HG02981 (cell line): ENCODE data around the gene ENPP7.

Source experiments
- ATAC-seq: cut with Tn5 transposase; IDR thresholded peaks from one replicate; pipeline ENCODE4 v1.9.1; 2021; ENCODE audit warnings: mild to moderate bottlenecking, moderate library complexity; ENCODE audit not compliant: unreplicated experiment

The ENPP7 gene

GRCh38 chr17:79702550-79703236 is 28.1 kb upstream of the ENPP7 start:
- ATAC-seq = no peak

GRCh38 chr17:79704691-79705090 is 26.1 kb upstream of the ENPP7 start:
- ATAC-seq = no peak

- ATAC-seq = no peak
Measured at GRCh38 chr17:79705674-79706073, 25.1 kb upstream of the ENPP7 start.

- no peak for ATAC-seq
Measured at GRCh38 chr17:79706931-79707850, 23.6 kb upstream of the ENPP7 start.

GRCh38 chr17:79707931-79708891 is 22.5 kb upstream of the ENPP7 start:
- no peak for ATAC-seq

GRCh38 chr17:79711715-79712305 is 18.9 kb upstream of the ENPP7 start:
- ATAC-seq = no peak

GRCh38 chr17:79713391-79713790 is 17.4 kb upstream of the ENPP7 start:
- no peak for ATAC-seq

- no peak for ATAC-seq
Measured at GRCh38 chr17:79714176-79715097, 16.3 kb upstream of the ENPP7 start.

GRCh38 chr17:79715098-79715942 is 15.4 kb upstream of the ENPP7 start:
- no peak for ATAC-seq

GRCh38 chr17:79715943-79716797 is 14.6 kb upstream of the ENPP7 start:
- no peak for ATAC-seq

- no peak for ATAC-seq
Measured at GRCh38 chr17:79720705-79721292, 9.9 kb upstream of the ENPP7 start.

GRCh38 chr17:79721993-79722671 is 8.6 kb upstream of the ENPP7 start:
- no peak for ATAC-seq

GRCh38 chr17:79722787-79723186 is 8.0 kb upstream of the ENPP7 start:
- no peak for ATAC-seq

GRCh38 chr17:79728169-79728907 is 2.4 kb upstream of the ENPP7 start:
- ATAC-seq = no peak

GRCh38 chr17:79728908-79729471 is 1.8 kb upstream of the ENPP7 start:
- ATAC-seq = no peak

- no peak for ATAC-seq
Measured at GRCh38 chr17:79729761-79730160, 982 bp upstream of the ENPP7 start.
